ENCODE data around the gene MRPL43.

DNA sequence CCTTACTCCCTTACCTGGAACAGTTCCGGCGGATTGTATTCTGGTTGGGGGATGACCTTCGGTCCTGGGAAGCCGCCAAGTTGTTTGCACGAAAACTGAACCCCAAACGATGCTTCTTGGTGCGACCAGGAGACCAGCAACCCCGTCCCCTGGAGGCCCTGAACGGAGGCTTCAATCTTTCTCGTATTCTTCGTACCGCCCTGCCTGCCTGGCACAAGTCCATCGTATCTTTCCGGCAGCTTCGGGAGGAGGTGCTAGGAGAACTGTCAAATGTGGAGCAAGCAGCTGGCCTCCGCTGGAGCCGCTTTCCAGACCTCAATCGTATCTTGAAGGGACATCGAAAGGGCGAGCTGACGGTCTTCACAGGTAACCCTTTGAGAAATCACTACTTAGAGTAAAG lies 1.8 kb upstream of the MRPL43 start:
- TF ChIP-seq EZH2 (IDR thresholded peaks at IDR 0.05; ENCODE audit: borderline replicate concordance, insufficient read depth, low read depth, low read length, poor library complexity, severe bottlenecking), result no peak
- TF ChIP-seq, protein P1, sequence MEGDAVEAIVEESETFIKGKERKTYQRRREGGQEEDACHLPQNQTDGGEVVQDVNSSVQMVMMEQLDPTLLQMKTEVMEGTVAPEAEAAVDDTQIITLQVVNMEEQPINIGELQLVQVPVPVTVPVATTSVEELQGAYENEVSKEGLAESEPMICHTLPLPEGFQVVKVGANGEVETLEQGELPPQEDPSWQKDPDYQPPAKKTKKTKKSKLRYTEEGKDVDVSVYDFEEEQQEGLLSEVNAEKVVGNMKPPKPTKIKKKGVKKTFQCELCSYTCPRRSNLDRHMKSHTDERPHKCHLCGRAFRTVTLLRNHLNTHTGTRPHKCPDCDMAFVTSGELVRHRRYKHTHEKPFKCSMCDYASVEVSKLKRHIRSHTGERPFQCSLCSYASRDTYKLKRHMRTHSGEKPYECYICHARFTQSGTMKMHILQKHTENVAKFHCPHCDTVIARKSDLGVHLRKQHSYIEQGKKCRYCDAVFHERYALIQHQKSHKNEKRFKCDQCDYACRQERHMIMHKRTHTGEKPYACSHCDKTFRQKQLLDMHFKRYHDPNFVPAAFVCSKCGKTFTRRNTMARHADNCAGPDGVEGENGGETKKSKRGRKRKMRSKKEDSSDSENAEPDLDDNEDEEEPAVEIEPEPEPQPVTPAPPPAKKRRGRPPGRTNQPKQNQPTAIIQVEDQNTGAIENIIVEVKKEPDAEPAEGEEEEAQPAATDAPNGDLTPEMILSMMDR (IDR thresholded peaks at IDR 0.05), result no peak

Data from B cell (primary cell).